ENCODE data around the gene ACYP2.

DNA sequence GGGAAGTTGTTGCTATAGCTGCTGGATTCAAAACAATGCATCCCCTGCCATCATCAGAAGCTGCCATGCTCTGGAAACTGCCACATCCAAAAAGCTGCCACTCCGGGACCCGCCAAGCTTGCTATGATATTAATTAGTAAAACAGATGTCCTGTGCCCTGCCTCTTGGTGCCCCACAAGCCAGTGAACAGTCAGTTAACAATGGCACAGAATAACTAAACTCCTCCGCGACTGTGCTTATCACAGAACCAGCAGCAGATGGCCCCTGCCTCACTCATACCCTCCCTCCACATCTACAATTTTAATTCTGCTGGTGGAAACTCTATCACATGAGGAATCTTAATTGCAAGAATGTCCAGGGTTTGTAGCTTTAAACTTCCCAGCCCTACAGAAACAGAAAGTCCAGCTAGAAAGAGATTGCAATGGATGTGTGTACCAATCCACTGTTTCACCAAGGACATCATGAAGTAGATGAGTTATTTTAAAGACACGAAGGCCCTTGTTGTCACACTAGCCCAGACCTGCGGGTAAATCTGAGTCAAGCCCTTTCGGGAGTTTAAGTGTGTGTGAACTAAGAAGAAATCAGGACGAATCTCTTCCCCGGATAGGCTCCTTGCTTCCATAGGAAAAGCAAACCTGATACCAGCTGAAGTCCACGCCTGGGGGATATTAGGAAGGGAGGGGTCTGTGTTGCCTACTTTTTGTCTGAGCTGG is 7.4 kb upstream of the ACYP2 start:
- no peak for TF ChIP-seq CTCF (IDR thresholded peaks at IDR 0.05)
- no peak for TF ChIP-seq POLR2AphosphoS5 (IDR thresholded peaks at IDR 0.05)
- no peak for TF ChIP-seq POLR2A (IDR thresholded peaks at IDR 0.05)
